ENCODE measurements around the gene OR13H1. TPM values are rescaled to one million over a fixed set of nuclear protein-coding genes. Genes with fewer than 3 reads are reported as not detected.
A peak's percentile ranks its signal among the peaks of the same experiment; 100 is the strongest.

The OR13H1 gene
- total RNA-seq, 1 donor from 2014 or later, result not detected

DNA sequence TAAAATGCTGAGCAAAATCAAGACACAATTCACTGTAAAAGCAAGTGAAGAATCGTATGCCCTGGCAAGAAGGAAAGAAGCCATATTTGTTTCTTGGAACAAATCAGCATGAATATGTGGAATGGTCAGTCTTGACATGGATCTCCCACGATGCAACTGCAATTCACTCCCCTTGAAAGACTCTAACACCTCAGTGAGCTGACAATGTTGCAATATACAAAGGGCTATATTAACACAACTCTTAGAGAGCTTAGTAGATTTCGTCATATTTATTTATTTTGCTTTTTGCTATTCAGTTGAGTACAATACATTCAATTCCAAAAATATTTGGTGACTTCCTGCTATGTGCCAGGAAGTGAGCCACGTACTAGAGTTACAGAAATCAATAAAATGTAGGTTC lies 14.7 kb downstream of the OR13H1 start:
- peak in 1 of 2 donors; percentile 40 for ATAC-seq
- TF ChIP-seq, protein P1, sequence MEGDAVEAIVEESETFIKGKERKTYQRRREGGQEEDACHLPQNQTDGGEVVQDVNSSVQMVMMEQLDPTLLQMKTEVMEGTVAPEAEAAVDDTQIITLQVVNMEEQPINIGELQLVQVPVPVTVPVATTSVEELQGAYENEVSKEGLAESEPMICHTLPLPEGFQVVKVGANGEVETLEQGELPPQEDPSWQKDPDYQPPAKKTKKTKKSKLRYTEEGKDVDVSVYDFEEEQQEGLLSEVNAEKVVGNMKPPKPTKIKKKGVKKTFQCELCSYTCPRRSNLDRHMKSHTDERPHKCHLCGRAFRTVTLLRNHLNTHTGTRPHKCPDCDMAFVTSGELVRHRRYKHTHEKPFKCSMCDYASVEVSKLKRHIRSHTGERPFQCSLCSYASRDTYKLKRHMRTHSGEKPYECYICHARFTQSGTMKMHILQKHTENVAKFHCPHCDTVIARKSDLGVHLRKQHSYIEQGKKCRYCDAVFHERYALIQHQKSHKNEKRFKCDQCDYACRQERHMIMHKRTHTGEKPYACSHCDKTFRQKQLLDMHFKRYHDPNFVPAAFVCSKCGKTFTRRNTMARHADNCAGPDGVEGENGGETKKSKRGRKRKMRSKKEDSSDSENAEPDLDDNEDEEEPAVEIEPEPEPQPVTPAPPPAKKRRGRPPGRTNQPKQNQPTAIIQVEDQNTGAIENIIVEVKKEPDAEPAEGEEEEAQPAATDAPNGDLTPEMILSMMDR (IDR thresholded peaks at IDR 0.05), result no peak

DNA sequence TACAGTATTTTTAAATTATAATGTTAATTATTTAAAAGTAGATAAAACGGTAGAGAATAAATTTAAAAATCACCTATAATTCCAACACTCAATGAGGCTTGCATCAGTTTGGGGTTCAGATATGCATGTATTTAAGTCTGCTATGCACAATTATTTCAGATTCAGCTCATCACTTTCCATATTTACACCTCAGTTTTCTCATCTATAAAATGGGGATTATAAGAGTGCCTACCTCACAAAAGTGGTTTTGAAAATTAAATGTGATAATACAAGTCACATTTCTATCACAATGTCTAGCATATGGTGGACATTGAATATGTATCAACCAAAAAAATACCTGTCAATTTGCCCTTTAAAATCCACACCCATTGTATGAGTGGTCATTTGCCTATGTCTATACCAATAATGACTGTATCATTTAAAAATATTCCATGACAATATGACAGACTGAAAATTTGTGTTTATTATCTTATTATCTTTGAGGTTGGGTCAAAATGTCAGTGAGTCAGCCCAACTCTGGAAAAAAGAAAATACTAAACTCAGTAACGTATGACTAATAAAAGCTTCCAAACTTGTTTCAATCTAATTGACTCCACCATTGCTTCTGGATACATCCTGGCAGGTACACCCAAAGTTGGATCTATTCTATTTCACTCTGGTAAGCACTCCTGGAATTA lies 20.8 kb downstream of the OR13H1 start:
- intact Hi-C loops (cut with DNase I), result no loop called here
- no peaks in the 10 kb centered on the region for H3K27me3 ChIP-seq (ENCODE audit: low read depth)
- no peaks in the 10 kb centered on the region for H3K4me1 ChIP-seq
- TF ChIP-seq, protein P1 (IDR thresholded peaks at IDR 0.05), result no peak
- H3K4me3 ChIP-seq, result no peak overlapping the region
- H3K27ac ChIP-seq, result no peak overlapping the region
- no peaks in the 10 kb centered on the region for H3K9me3 ChIP-seq
- H3K36me3 ChIP-seq, result no peaks in the 10 kb centered on the region
- no peak for DNase-seq
- ATAC-seq, result no peak

More for the DNA sequence above, 14.7 kb downstream of the OR13H1 start:
- H3K27me3 ChIP-seq (ENCODE audit: low read depth), result no peaks in the 10 kb centered on the region
- H3K27ac ChIP-seq, result no peak overlapping the region
- no peak for DNase-seq
- H3K4me3 ChIP-seq, result no peak overlapping the region
- H3K4me1 ChIP-seq, result no peaks in the 10 kb centered on the region
- intact Hi-C loops (cut with DNase I), result no loop called here
- no peaks in the 10 kb centered on the region for H3K9me3 ChIP-seq
- H3K36me3 ChIP-seq, result no peaks in the 10 kb centered on the region

DNA sequence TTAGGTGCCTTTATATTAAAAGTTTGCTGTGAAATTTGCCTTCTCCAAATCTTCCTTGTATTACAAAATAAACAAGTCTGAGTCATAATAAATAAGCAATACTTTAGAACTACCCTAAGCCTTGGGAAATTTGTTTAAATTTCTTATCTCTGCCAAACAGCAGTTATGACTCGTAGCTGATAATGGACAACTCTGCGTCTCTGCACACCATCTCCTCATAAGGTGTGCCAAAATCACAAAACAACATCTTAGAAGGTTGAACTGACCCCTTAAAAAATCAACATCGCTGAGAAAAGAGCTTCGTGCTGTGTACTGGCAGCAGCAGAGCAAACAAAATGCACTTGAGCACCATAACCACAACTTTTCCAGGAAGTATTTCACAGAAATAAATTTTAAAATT lies 22.0 kb downstream of the OR13H1 start:
- TF ChIP-seq, protein P1 (IDR thresholded peaks at IDR 0.05), result no peak
- ATAC-seq, result no peak

DNA sequence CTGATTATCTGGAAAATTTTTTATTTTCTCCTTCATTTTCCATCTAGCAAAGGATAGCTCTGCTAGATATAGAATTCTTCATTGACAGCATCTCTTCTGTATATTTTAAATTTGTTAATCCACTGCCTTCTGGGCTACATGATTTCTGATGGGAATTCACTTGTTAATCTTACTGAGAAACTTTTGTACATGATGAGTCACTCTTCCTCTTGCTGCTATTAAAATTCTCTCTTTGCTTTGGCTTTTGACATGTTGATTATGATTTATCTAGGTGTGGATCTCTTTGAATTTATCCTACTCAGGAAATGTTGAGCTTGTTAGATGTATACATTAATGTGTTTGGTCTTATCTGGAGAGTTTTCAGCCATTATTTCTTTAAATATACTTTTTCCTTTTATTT lies 27.5 kb downstream of the OR13H1 start:
- no peaks in the 10 kb centered on the region for H3K36me3 ChIP-seq

More for the DNA sequence above, 22.0 kb downstream of the OR13H1 start:
- intact Hi-C loops (cut with DNase I), result no loop called here
- no peak for DNase-seq
- no peak overlapping the region for H3K27ac ChIP-seq
- no peaks in the 10 kb centered on the region for H3K4me1 ChIP-seq
- H3K9me3 ChIP-seq, result no peaks in the 10 kb centered on the region
- H3K27me3 ChIP-seq (ENCODE audit: low read depth), result no peaks in the 10 kb centered on the region
- H3K36me3 ChIP-seq, result no peaks in the 10 kb centered on the region
- no peak overlapping the region for H3K4me3 ChIP-seq

DNA sequence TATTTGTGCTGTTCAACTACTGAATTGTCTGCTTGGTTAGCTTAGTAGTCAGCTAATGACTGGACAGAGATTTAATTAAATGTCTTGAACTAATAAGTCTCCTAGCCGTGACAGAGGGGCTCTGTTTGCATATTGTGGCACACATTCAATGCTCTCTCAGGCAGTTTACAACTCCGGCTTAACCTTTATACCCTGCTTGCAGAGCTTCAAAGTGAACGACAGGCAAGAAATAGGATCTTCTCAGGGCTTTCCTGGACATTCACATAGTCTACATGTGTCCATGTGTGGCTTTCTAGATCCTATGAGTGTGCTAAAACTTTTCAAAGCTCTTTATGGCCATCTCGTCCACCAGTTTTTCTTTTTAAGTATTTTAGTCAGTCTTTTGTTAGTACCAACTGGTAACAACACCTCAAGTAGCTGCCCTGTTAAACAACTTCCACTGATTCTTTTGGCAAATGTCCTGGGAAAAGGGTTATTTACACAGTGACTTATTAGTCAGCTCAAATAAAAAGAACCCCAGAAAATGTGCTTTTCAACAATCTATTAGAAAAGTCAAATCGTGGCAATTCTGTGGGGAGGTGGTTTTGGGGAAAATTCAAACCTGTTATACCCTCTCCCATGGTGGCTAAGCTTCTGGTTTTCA lies 28.6 kb downstream of the OR13H1 start:
- TF ChIP-seq, protein P1 (IDR thresholded peaks at IDR 0.05), result no peak
- Histone ChIP-seq H3K4me1 (no peaks in the 10 kb centered on the region), H3K27ac (no peak overlapping the region), H3K27me3 (ENCODE audit: low read depth) (no peaks in the 10 kb centered on the region), H3K4me3 (no peak overlapping the region), H3K36me3 (no peaks in the 10 kb centered on the region), H3K9me3 (no peaks in the 10 kb centered on the region)
- intact Hi-C loops (cut with DNase I), result no loop called here
- ATAC-seq (no peak), DNase-seq (no peak)

More for the DNA sequence above, 27.5 kb downstream of the OR13H1 start:
- DNase-seq (no peak), ATAC-seq (no peak)
- Histone ChIP-seq H3K4me3 (no peak overlapping the region), H3K27ac (no peak overlapping the region), H3K9me3 (no peaks in the 10 kb centered on the region), H3K4me1 (no peaks in the 10 kb centered on the region), H3K27me3 (ENCODE audit: low read depth) (no peaks in the 10 kb centered on the region)
- TF ChIP-seq, protein P1 (IDR thresholded peaks at IDR 0.05), result no peak
- intact Hi-C loops (cut with DNase I), result no loop called here

All from lower lobe of right lung (tissue), 2 donors.